HCT116 (cell line): ENCODE results near the gene FXYD2. TPM values are rescaled to one million over a fixed set of nuclear protein-coding genes. Genes with fewer than 3 reads are reported as not detected.

Experiments used
- ATAC-seq: fragments of 200-7000 bp; cut with Tn5 transposase; 2 replicates; pipeline ENCODE4 v1.9.1; 2020; ENCODE audit warnings: mild to moderate bottlenecking, moderate library complexity
- BruUV-seq: library from RNA; stranded (reverse); fragments of 400-500 nt; replicated peaks from 2 replicates; lab custom pipeline; 2021; lab: Mats Ljungman, UMichigan
- CTCF ChIA-PET: fragments of 300-600 bp; sonication (Branson Sonifier 250); formaldehyde crosslinking; loops from one replicate; lab custom pipeline; 2021; ENCODE audit warnings: antibody characterized with exemption; lab: Charles Lee
- POLR2A ChIA-PET: fragments of 300-600, 350-600 bp; sonication (Branson Sonifier 250); formaldehyde crosslinking; loops from one replicate; lab custom pipeline; 2021; ENCODE audit warnings: antibody characterized with exemption; lab: Charles Lee
- RAD21 ChIA-PET, 2 experiments: fragments of 300-600 bp; sonication (Branson Sonifier 250); formaldehyde crosslinking; loops; one replicate each; lab custom pipeline; 2023; ENCODE audit warnings: low total read pairs in 2 of 2; ENCODE audit not compliant: uncharacterized antibody in 2 of 2, unreplicated experiment in 2 of 2, low non-redundant PET in 1 of 2; lab: Charles Lee
- DNase-seq: peaks from one replicate; pipeline ENCODE4 v3.0.0-alpha.2; 2010; ENCODE audit warnings: low read depth, low spot score
- H2AFZ ChIP-seq: fragments of 200-600 bp; shearing (Covaris generic), sonication (generic); 2 replicates; pipeline ENCODE4 v1.6.1; 2017; ENCODE audit warnings: low read depth, mixed run types, mixed read lengths, antibody characterized with exemption, low read length; ENCODE audit not compliant: poor library complexity, severe bottlenecking
- H3K27ac ChIP-seq: 2 replicates; pipeline ENCODE4 v1.5.1; 2012; ENCODE audit warnings: low read depth, low read length
- H3K27me3 ChIP-seq: fragments of 200-600 bp; sonication (generic); 2 replicates; pipeline ENCODE4 v1.6.1; 2016; ENCODE audit warnings: mixed run types, low read length, mixed read lengths; ENCODE audit not compliant: insufficient read depth
- H3K36me3 ChIP-seq, 2 experiments: fragments of 200-500 bp in 1 of 2; fragments of 200-600 bp in 1 of 2; sonication (Bioruptor generic) in 1 of 2; sonication (generic) in 1 of 2; 2 replicates each; pipeline versions ENCODE4 v1.5.1 to v1.6.1; 2014 to 2016; ENCODE audit warnings: low read length in 2 of 2, inconsistent platforms in 1 of 2, mixed read lengths in 1 of 2, mixed run types in 1 of 2; ENCODE audit not compliant: insufficient read depth in 2 of 2, control insufficient read depth in 1 of 2
- H3K4me1 ChIP-seq, 2 experiments: fragments of 200-600 bp in 1 of 2; sonication (generic) in 1 of 2; 2 replicates each; pipeline versions ENCODE4 v1.5.1 to v1.6.1; 2012 to 2017; ENCODE audit warnings: low read length in 2 of 2, inconsistent platforms in 1 of 2, mild to moderate bottlenecking in 1 of 2, mixed read lengths in 1 of 2, mixed run types in 1 of 2, moderate library complexity in 1 of 2; ENCODE audit not compliant: insufficient read depth in 2 of 2, control insufficient read depth in 1 of 2
- H3K4me2 ChIP-seq: fragments of 200-600 bp; sonication (generic); 2 replicates; pipeline ENCODE4 v1.6.1; 2017; ENCODE audit warnings: mixed run types, low read length, mixed read lengths
- H3K4me3 ChIP-seq, 2 experiments: fragments of 200-600 bp in 1 of 2; sonication (generic) in 1 of 2; replicated peaks in 1 of 2; 2 replicates each; pipeline ENCODE4 v1.5.1; 2011 to 2016; ENCODE audit warnings: low read length in 2 of 2, control low read depth in 1 of 2, low read depth in 1 of 2, mild to moderate bottlenecking in 1 of 2, mixed read lengths in 1 of 2, mixed run types in 1 of 2
- H3K79me2 ChIP-seq: fragments of 200-600 bp; sonication (generic); 2 replicates; pipeline ENCODE4 v1.6.1; 2017; ENCODE audit warnings: mild to moderate bottlenecking, mixed run types, low read length, moderate library complexity, mixed read lengths; ENCODE audit not compliant: insufficient read depth
- H3K9ac ChIP-seq: fragments of 200-600 bp; sonication (generic); 2 replicates; pipeline ENCODE4 v1.6.1; 2016; ENCODE audit warnings: low read length, mixed read lengths
- H3K9me2 ChIP-seq: fragments of 200-600 bp; sonication (generic), shearing (Covaris generic); 2 replicates; pipeline ENCODE4 v1.6.1; 2017; ENCODE audit warnings: mixed run types, mild to moderate bottlenecking, moderate library complexity; ENCODE audit not compliant: insufficient read depth
- H3K9me3 ChIP-seq, 2 experiments: fragments of 200-500 bp in 1 of 2; fragments of 200-600 bp in 1 of 2; sonication (Bioruptor generic) in 1 of 2; sonication (generic) in 1 of 2; 2 replicates each; pipeline ENCODE4 v1.6.1; 2014 to 2017; ENCODE audit warnings: low read length in 2 of 2, mixed read lengths in 2 of 2, inconsistent platforms in 1 of 2, low read depth in 1 of 2, mild to moderate bottlenecking in 1 of 2, mixed run types in 1 of 2, moderate library complexity in 1 of 2; ENCODE audit not compliant: control insufficient read depth in 1 of 2, insufficient read depth in 1 of 2
- H4K20me1 ChIP-seq: fragments of 200-600 bp; sonication (generic), shearing (Covaris generic); 2 replicates; pipeline ENCODE4 v1.6.1; 2017; ENCODE audit warnings: mixed run types, mild to moderate bottlenecking, moderate library complexity; ENCODE audit not compliant: insufficient read depth
- ATF3 ChIP-seq: IDR thresholded peaks from 2 replicates; pipeline ENCODE4 v1.6.1; 2012
- CEBPB ChIP-seq: IDR thresholded peaks from 2 replicates; pipeline ENCODE4 v1.6.1; 2012; ENCODE audit warnings: low read depth
- EGR1 ChIP-seq: IDR thresholded peaks from 2 replicates; pipeline ENCODE4 v1.6.1; 2012; ENCODE audit warnings: low read depth
- ELF1 ChIP-seq: IDR thresholded peaks from 2 replicates; pipeline ENCODE4 v1.6.1; 2012; ENCODE audit warnings: low read depth, borderline replicate concordance
- EZH2phosphoT487 ChIP-seq: fragments of 200-600 bp; IDR thresholded peaks from 2 replicates; pipeline ENCODE4 v1.6.1; 2018; ENCODE audit warnings: antibody characterized with exemption, borderline replicate concordance
- FOSL1 ChIP-seq: IDR thresholded peaks from 2 replicates; pipeline ENCODE4 v1.6.1; 2012; ENCODE audit warnings: low read depth
- JUND ChIP-seq: IDR thresholded peaks from 2 replicates; pipeline ENCODE4 v1.6.1; 2012
- POLR2AphosphoS5 ChIP-seq: IDR thresholded peaks from 2 replicates; pipeline ENCODE4 v1.6.1; 2011; ENCODE audit warnings: mild to moderate bottlenecking, low read depth, low read length, moderate library complexity
- RAD21 ChIP-seq: IDR thresholded peaks from 2 replicates; pipeline ENCODE4 v1.6.1; 2012; ENCODE audit warnings: low read depth, mild to moderate bottlenecking
- REST ChIP-seq: IDR thresholded peaks from 2 replicates; pipeline ENCODE4 v1.6.1; 2012; ENCODE audit warnings: low read depth
- SIN3A ChIP-seq: IDR thresholded peaks from 2 replicates; pipeline ENCODE4 v1.6.1; 2012; ENCODE audit warnings: low read depth
- SP1 ChIP-seq: IDR thresholded peaks from 2 replicates; pipeline ENCODE4 v1.6.1; 2012; ENCODE audit warnings: low read depth
- SRF ChIP-seq: IDR thresholded peaks from 2 replicates; pipeline ENCODE4 v1.6.1; 2012; ENCODE audit warnings: low read depth
- TCF7L2 ChIP-seq: IDR thresholded peaks from 2 replicates; pipeline ENCODE4 v1.7.0; 2011; ENCODE audit warnings: borderline replicate concordance, inconsistent platforms; ENCODE audit not compliant: insufficient read depth, insufficient read length; ENCODE audit errors: extremely low read depth
- ZNF274 ChIP-seq: fragments of 200-500 bp; sonication (Bioruptor generic); IDR thresholded peaks from 2 replicates; pipeline ENCODE4 v1.6.1; 2014; ENCODE audit warnings: mild to moderate bottlenecking, low read depth, low read length, inconsistent platforms
- intact Hi-C: fragments of 100-400 bp; cut with micrococcal nuclease; formaldehyde crosslinking; loops from 2 replicates; pipeline ENCODE4 v1.10.0; 2022
- total RNA-seq: library from RNA; stranded (reverse); gene quantifications from one replicate; pipeline ENCODE4 v1.2.1, GENCODE V29; 2021; ENCODE audit not compliant: unreplicated experiment

FXYD2 gene
- total RNA-seq, 1 experiment from 2014 or later, result 0.52 TPM

DNA sequence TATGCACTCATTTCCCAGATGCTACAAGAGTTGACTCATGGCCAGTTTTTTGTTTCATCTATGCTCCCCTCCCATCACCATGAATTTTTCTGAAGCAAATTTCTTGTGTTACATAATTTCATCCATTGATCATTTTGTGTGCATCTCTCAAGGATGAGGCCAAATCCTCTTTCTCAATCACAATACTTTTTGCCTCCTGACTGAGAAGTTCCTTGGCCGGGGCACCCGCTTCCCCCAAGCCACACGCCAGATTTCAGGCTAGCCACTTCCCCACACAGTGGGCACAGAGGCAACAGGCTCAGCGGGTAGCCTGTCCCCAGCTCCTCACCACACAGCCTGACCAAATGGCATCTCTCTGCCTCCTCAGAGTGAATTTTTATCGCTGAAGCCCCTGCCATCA, 17.7 kb downstream of the FXYD2 start:
- DNase-seq (no peak), ATAC-seq (no peak)
- intact Hi-C loops, result loop anchor here (1.0 to 5.0 kb wide), 3 partner anchors 246 to 480 kb away; no protein-coding TSS in a partner anchor
- no peak overlapping the region for H3K4me3 ChIP-seq
- TF ChIP-seq POLR2AphosphoS5 (no peak), SRF (no peak), SIN3A (no peak), JUND (no peak)
- no peaks in the 10 kb centered on the region for H3K27me3 ChIP-seq
- no peaks in the 10 kb centered on the region for H3K79me2 ChIP-seq
- no peaks in the 10 kb centered on the region for H4K20me1 ChIP-seq
- BruUV-seq, result no TSS peak
- no peak overlapping the region for H2AFZ ChIP-seq
- peaks cover 6 to 13% of the 10 kb centered on the region in 2 experiments; a peak in 3 of 4 replicates for H3K4me1 ChIP-seq
- no peak overlapping the region for H3K9ac ChIP-seq
- RAD21 ChIA-PET, result interaction anchor here (1.0 to 1.2 kb wide), 4 partner anchors 11 to 381 kb away, joined by 4 to 6 read pairs (median 4); no protein-coding TSS in a partner anchor
- H3K36me3 ChIP-seq, result no peaks in the 10 kb centered on the region
- H3K9me3 ChIP-seq, result no peaks in the 10 kb centered on the region
- no peaks in the 10 kb centered on the region for H3K9me2 ChIP-seq
- H3K4me2 ChIP-seq, result no peak overlapping the region
- CTCF ChIA-PET, result interaction anchor here (0.6 to 3.2 kb wide), 16 partner anchors 10 to 484 kb away, joined by 3 to 90 read pairs (median 4); no protein-coding TSS in a partner anchor
- POLR2A ChIA-PET, result no interaction called here
- H3K27ac ChIP-seq, result no peak overlapping the region

GRCh38 chr11:117805045-117805444, 19.5 kb downstream of the FXYD2 start:
- H3K4me3 ChIP-seq, result no peak overlapping the region
- H4K20me1 ChIP-seq, result no peaks in the 10 kb centered on the region
- no peak overlapping the region for H3K9ac ChIP-seq
- H2AFZ ChIP-seq, result no peak overlapping the region
- H3K4me2 ChIP-seq, result no peak overlapping the region
- intact Hi-C loops, result loop anchor here (5.0 kb wide), 2 partner anchors 367 to 482 kb away; no protein-coding TSS in a partner anchor
- no peak overlapping the region for H3K27ac ChIP-seq
- CTCF ChIA-PET, result no interaction called here
- no TSS peak for BruUV-seq
- no peaks in the 10 kb centered on the region for H3K9me3 ChIP-seq
- POLR2A ChIA-PET, result no interaction called here
- RAD21 ChIA-PET, result no interaction called here
- H3K27me3 ChIP-seq, result no peaks in the 10 kb centered on the region; the same call in 1 of the 2 replicates
- no peaks in the 10 kb centered on the region for H3K9me2 ChIP-seq
- TF ChIP-seq EGR1 (no peak), EZH2phosphoT487 (no peak), JUND (no peak), ZNF274 (no peak), TCF7L2 (no peak), RAD21 (no peak), FOSL1 (no peak), ATF3 (no peak), CEBPB (no peak), SRF (no peak), SP1 (no peak), SIN3A (no peak), REST (no peak), ELF1 (no peak)
- DNase-seq (no peak), ATAC-seq (no peak)
- H3K4me1 ChIP-seq, result peaks cover 6 to 13% of the 10 kb centered on the region in 2 experiments; a peak in 3 of 4 replicates
- no peaks in the 10 kb centered on the region for H3K36me3 ChIP-seq
- no peaks in the 10 kb centered on the region for H3K79me2 ChIP-seq
